Measurements from ENCODE around the gene YDJC. TPM values are rescaled to one million over a fixed set of nuclear protein-coding genes. Genes with fewer than 3 reads are reported as not detected.

The YDJC gene
- total and polyA plus RNA-seq, 2 experiments from 2014 or later = 24.1 to 44.5 TPM

DNA sequence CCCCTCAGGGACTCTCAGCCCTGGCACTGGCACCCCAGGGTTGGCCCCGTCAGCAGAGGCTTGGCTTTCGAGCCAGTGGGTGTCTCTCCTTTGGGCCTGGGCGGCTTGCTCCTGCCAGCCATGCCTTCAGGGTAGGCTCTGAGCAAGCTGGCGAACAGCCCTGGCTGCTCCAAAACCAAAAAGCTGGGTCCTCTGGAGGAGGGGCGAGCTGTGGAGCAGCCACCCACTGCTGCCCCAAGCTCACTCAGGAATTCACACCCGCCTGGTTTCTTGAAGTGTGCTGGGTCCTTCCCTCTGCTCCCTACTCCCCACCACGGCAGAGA, 6.2 kb downstream of the YDJC start:
- H3K27me3 ChIP-seq = no peaks in the 10 kb centered on the region
- H2AFZ ChIP-seq = no peak overlapping the region
- no peak for TF ChIP-seq EZH2phosphoT487 (IDR thresholded peaks at IDR 0.05; ENCODE audit: low read depth, severe bottlenecking, unreplicated experiment)
- TF ChIP-seq, protein P1, sequence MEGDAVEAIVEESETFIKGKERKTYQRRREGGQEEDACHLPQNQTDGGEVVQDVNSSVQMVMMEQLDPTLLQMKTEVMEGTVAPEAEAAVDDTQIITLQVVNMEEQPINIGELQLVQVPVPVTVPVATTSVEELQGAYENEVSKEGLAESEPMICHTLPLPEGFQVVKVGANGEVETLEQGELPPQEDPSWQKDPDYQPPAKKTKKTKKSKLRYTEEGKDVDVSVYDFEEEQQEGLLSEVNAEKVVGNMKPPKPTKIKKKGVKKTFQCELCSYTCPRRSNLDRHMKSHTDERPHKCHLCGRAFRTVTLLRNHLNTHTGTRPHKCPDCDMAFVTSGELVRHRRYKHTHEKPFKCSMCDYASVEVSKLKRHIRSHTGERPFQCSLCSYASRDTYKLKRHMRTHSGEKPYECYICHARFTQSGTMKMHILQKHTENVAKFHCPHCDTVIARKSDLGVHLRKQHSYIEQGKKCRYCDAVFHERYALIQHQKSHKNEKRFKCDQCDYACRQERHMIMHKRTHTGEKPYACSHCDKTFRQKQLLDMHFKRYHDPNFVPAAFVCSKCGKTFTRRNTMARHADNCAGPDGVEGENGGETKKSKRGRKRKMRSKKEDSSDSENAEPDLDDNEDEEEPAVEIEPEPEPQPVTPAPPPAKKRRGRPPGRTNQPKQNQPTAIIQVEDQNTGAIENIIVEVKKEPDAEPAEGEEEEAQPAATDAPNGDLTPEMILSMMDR (IDR thresholded peaks at IDR 0.05; ENCODE audit: poor library complexity) = no peak
- no peak for TF ChIP-seq EZH2 (IDR thresholded peaks at IDR 0.05; ENCODE audit: borderline replicate concordance)
- no peak overlapping the region for H3K4me2 ChIP-seq
- 97% methylated on average over 7 of the region's 7 CpGs for WGBS (ENCODE audit: low lambda C conversion rate, missing lambda C conversion rate)
- H3K36me3 ChIP-seq (replicated peaks; ENCODE audit: insufficient read depth, low read depth) = no peaks in the 10 kb centered on the region
- peaks cover 79% of the 10 kb centered on the region for H4K20me1 ChIP-seq (ENCODE audit: insufficient read depth, poor library complexity, severe bottlenecking)
- H3K4me3 ChIP-seq = no peak overlapping the region
- no peak for DNase-seq (ENCODE audit: low spot score)
- no peaks in the 10 kb centered on the region for H3K4me1 ChIP-seq (ENCODE audit: insufficient read depth)
- no peak overlapping the region for H3K27ac ChIP-seq
- no peaks in the 10 kb centered on the region for H3K9me2 ChIP-seq (replicated peaks; ENCODE audit: insufficient read depth)
- H3K9me3 ChIP-seq (ENCODE audit: low read depth) = no peaks in the 10 kb centered on the region
- peaks cover 79% of the 10 kb centered on the region for H3K79me2 ChIP-seq

DNA sequence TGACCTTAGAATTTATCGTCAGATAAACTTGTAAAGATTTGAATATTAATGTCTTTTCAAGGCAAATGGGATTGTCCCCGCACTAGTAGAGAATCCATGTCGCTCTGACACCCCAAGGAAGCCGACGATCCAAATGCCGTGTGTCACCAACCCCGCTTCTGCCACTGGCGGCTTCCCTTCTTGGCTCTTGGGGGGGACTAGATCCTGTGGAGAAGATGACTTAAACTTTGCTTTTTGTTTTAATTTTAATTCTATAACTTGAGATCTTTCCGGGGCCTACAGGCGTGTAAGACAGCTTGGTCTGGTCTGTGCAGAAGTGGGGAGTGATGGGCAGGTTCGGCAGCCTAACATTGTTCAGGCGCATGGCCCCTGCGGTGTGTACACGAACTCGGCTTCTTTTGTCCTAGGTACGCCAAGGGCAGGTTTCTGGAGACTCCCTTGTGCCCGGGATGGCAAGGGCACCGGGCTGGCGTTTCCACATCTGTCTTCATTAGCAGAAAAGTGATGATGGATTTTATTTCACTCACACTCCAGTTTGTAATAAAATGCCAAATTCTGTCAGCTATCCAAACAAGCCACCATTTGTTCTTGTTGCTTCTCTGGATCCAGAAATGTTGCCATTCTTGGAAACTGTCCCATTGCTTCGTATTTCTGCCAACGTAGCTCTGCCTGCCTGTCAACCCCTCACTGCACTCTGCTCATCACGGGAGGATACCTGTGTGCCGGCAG, 6.7 kb downstream of the YDJC start:
- no peak for TF ChIP-seq EZH2 (IDR thresholded peaks at IDR 0.05; ENCODE audit: borderline replicate concordance)
- TF ChIP-seq, protein P1 (IDR thresholded peaks at IDR 0.05; ENCODE audit: poor library complexity) = no peak
- no peak for TF ChIP-seq EZH2phosphoT487 (IDR thresholded peaks at IDR 0.05; ENCODE audit: low read depth, severe bottlenecking, unreplicated experiment)
- H3K4me2 ChIP-seq = no peak overlapping the region
- whole genome bisulfite sequencing (ENCODE audit: low lambda C conversion rate, missing lambda C conversion rate) = 95% methylated on average over 23 of the region's 23 CpGs
- no peaks in the 10 kb centered on the region for H3K9me2 ChIP-seq (replicated peaks; ENCODE audit: insufficient read depth)
- H3K4me3 ChIP-seq = no peak overlapping the region
- no peak overlapping the region for H2AFZ ChIP-seq
- no peaks in the 10 kb centered on the region for H3K4me1 ChIP-seq (ENCODE audit: insufficient read depth)
- H3K9me3 ChIP-seq (ENCODE audit: low read depth) = no peaks in the 10 kb centered on the region
- H4K20me1 ChIP-seq (ENCODE audit: insufficient read depth, poor library complexity, severe bottlenecking) = peaks cover 81% of the 10 kb centered on the region
- no peak for DNase-seq (ENCODE audit: low spot score)
- no peaks in the 10 kb centered on the region for H3K36me3 ChIP-seq (replicated peaks; ENCODE audit: insufficient read depth, low read depth)
- H3K27me3 ChIP-seq = no peaks in the 10 kb centered on the region
- peaks cover 79% of the 10 kb centered on the region for H3K79me2 ChIP-seq
- no peak overlapping the region for H3K27ac ChIP-seq

DNA sequence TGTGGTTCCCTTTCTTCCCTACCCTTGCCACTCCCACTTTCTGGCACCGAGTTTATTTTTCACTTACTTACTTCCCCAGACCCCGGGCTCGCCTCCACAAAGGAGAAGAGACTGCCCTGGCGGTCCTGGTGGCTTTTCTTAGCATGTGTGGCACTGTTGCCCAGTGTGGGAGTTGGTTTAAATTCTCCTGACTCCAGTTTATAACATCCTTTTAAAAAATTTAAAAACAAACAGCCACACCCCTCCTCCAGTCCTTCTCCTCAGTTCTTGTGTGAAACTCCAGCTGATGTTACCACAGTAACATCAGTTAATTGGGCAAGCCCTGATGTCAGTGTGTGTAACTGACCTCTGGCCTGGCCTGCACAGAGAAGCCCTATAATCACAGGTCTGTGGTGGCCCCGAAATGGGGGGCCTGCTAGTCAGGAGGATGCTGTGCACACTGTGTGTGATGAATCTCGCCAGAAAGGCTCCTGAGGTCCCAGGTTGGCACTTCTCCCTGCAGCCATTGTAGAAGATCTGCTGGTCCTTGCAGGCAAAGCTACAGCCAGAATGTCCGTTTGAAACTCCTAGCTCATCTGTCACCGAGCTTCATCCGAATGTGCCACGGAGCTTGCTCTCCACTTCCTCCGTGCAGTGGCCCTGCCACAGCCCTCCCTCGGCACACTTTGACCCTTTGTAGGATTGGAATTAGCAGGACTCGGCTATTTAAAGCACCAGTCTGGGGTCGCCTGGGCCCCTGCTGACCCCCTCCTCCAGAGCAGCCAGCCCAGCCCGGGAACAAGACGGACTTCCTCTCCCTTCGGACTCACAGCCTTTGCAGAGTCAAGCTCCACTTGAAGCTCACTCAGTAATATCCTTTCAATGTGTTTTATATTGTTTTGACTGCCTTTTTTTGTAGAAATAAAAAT, 7.6 kb downstream of the YDJC start:
- peaks cover 79% of the 10 kb centered on the region for H3K79me2 ChIP-seq
- no peak for TF ChIP-seq EZH2 (IDR thresholded peaks at IDR 0.05; ENCODE audit: borderline replicate concordance)
- TF ChIP-seq EZH2phosphoT487 (IDR thresholded peaks at IDR 0.05; ENCODE audit: low read depth, severe bottlenecking, unreplicated experiment) = no peak
- TF ChIP-seq, protein P1 (IDR thresholded peaks at IDR 0.05; ENCODE audit: poor library complexity) = no peak
- no peaks in the 10 kb centered on the region for H3K4me1 ChIP-seq (ENCODE audit: insufficient read depth)
- H3K27ac ChIP-seq = no peak overlapping the region
- no peak for DNase-seq (ENCODE audit: low spot score)
- no peaks in the 10 kb centered on the region for H3K36me3 ChIP-seq (replicated peaks; ENCODE audit: insufficient read depth, low read depth)
- no peak overlapping the region for H3K4me3 ChIP-seq
- H4K20me1 ChIP-seq (ENCODE audit: insufficient read depth, poor library complexity, severe bottlenecking) = peaks cover 83% of the 10 kb centered on the region
- WGBS (ENCODE audit: low lambda C conversion rate, missing lambda C conversion rate) = 92% methylated on average over 17 of the region's 17 CpGs
- H2AFZ ChIP-seq = no peak overlapping the region
- H3K4me2 ChIP-seq = no peak overlapping the region
- no peaks in the 10 kb centered on the region for H3K9me3 ChIP-seq (ENCODE audit: low read depth)
- H3K9me2 ChIP-seq (replicated peaks; ENCODE audit: insufficient read depth) = no peaks in the 10 kb centered on the region
- no peaks in the 10 kb centered on the region for H3K27me3 ChIP-seq
